Measurements from ENCODE around the gene ZDHHC4.

DNA sequence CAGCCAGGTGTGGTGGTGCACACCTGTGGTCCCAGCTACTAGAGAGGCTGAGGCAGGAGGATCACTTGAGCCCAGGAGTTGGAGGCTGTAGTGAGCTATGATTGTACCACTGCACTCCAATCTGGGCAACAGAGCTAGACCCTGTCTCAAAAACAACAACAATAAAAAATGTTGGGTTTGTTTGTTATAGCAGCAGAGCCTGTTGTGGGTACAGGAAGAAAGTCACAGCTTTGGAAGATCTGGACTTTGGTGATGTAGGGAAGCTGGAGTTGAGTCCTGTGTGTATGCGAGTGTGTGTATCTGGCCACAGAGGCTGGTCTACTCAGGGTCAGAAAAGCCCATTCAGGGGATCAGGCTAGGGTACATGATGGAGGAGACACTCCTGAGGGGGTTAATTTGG lies 29.9 kb upstream of the ZDHHC4 start:
- TF ChIP-seq EZH2 (IDR thresholded peaks at IDR 0.05) (no peak), POLR2AphosphoS5 (IDR thresholded peaks at IDR 0.05; ENCODE audit: borderline replicate concordance, low read depth, low read length) (no peak), FOXP2 (optimal IDR thresholded peaks at IDR 0.05; ENCODE audit: control extremely low read depth, extremely low read length, insufficient read depth) (no peak)

Measured in SK-N-MC (cell line).